ENCODE results near the gene FRK. TPM values are rescaled to one million over a fixed set of nuclear protein-coding genes. Genes with fewer than 3 reads are reported as not detected.

FRK gene
- total RNA-seq, 3 donors from 2014 or later: 8.0 to 25.8 (median 23.2) TPM

GRCh38 chr6:115914098-115914497 lies 146.6 kb downstream of the FRK start:
- intact Hi-C loops (cut with DNase I, micrococcal nuclease): no loop called here
- TF ChIP-seq, protein P1, sequence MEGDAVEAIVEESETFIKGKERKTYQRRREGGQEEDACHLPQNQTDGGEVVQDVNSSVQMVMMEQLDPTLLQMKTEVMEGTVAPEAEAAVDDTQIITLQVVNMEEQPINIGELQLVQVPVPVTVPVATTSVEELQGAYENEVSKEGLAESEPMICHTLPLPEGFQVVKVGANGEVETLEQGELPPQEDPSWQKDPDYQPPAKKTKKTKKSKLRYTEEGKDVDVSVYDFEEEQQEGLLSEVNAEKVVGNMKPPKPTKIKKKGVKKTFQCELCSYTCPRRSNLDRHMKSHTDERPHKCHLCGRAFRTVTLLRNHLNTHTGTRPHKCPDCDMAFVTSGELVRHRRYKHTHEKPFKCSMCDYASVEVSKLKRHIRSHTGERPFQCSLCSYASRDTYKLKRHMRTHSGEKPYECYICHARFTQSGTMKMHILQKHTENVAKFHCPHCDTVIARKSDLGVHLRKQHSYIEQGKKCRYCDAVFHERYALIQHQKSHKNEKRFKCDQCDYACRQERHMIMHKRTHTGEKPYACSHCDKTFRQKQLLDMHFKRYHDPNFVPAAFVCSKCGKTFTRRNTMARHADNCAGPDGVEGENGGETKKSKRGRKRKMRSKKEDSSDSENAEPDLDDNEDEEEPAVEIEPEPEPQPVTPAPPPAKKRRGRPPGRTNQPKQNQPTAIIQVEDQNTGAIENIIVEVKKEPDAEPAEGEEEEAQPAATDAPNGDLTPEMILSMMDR (IDR thresholded peaks at IDR 0.05): no peak
- H3K4me3 ChIP-seq: no peak overlapping the region
- no peaks in the 10 kb centered on the region for H3K36me3 ChIP-seq (ENCODE audit: low read depth)
- no peaks in the 10 kb centered on the region for H3K9me3 ChIP-seq
- no peaks in the 10 kb centered on the region for H3K4me1 ChIP-seq (ENCODE audit: low read depth)
- ATAC-seq (no peak), DNase-seq (no peak)

- no peak for DNase-seq
- Histone ChIP-seq H3K4me1 (ENCODE audit: low read depth) (no peaks in the 10 kb centered on the region), H3K36me3 (ENCODE audit: low read depth) (no peaks in the 10 kb centered on the region), H3K4me3 (no peak overlapping the region), H3K9me3 (no peaks in the 10 kb centered on the region)
- intact Hi-C loops (cut with DNase I, micrococcal nuclease): no loop called here
- ATAC-seq: no peak
- TF ChIP-seq, protein P1 (IDR thresholded peaks at IDR 0.05): no peak
Measured at GRCh38 chr6:115909923-115910546, 150.7 kb downstream of the FRK start.

- ATAC-seq (no peak), DNase-seq (no peak)
- no peaks in the 10 kb centered on the region for H3K9me3 ChIP-seq
- intact Hi-C loops (cut with DNase I, micrococcal nuclease): no loop called here
- no peaks in the 10 kb centered on the region for H3K4me1 ChIP-seq (ENCODE audit: low read depth)
- TF ChIP-seq, protein P1 (IDR thresholded peaks at IDR 0.05): no peak
- no peaks in the 10 kb centered on the region for H3K36me3 ChIP-seq (ENCODE audit: low read depth)
- no peak overlapping the region for H3K4me3 ChIP-seq
Measured at GRCh38 chr6:115908906-115909559, 151.7 kb downstream of the FRK start.

DNA sequence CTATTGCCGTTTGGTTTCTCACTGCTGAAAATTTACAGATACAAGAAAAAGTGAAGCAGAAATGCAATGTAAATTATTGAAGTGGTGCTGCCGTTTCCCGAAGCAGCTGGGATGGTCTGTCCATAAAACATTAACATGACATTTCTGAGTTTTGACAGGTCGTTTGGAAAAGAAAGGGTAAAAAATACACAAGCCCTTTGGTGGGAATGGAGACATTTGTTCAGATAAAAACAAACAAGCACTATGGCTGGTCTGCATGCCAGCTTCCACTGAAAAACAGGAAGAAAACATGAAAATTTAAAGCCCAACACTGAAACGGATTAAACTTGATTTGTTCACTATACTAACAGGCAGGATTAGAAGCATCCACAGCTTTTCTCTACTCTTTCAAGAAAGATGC lies 155.2 kb downstream of the FRK start:
- ATAC-seq (no peak), DNase-seq (no peak)
- intact Hi-C loops (cut with DNase I, micrococcal nuclease): no loop called here

GRCh38 chr6:115902436-115902835 lies 158.3 kb downstream of the FRK start:
- Histone ChIP-seq H3K9me3 (no peaks in the 10 kb centered on the region), H3K36me3 (ENCODE audit: low read depth) (no peaks in the 10 kb centered on the region), H3K4me3 (no peak overlapping the region), H3K4me1 (ENCODE audit: low read depth) (no peaks in the 10 kb centered on the region)
- TF ChIP-seq, protein P1 (IDR thresholded peaks at IDR 0.05): no peak
- DNase-seq (no peak), ATAC-seq (no peak)
- intact Hi-C loops (cut with DNase I, micrococcal nuclease): no loop called here

More for the DNA sequence above, 155.2 kb downstream of the FRK start:
- Histone ChIP-seq H3K4me3 (no peak overlapping the region), H3K9me3 (no peaks in the 10 kb centered on the region), H3K36me3 (ENCODE audit: low read depth) (no peaks in the 10 kb centered on the region), H3K4me1 (ENCODE audit: low read depth) (no peaks in the 10 kb centered on the region)
- TF ChIP-seq, protein P1 (IDR thresholded peaks at IDR 0.05): no peak
